Fibroblast of the aortic adventitia (primary cell): ENCODE measurements around the gene BRI3. TPM values are rescaled to one million over a fixed set of nuclear protein-coding genes. Genes with fewer than 3 reads are reported as not detected.

ENCODE experiments used
- DNase-seq: peaks from one replicate; pipeline ENCODE4 v3.0.0-alpha.2; 2010; ENCODE audit warnings: low read depth
- H3K4me3 ChIP-seq: 2 replicates; pipeline ENCODE4 v1.5.1; 2011; ENCODE audit warnings: low read depth, mild to moderate bottlenecking, control low read depth, low read length, moderate library complexity
- CTCF ChIP-seq: IDR thresholded peaks from 2 replicates; pipeline ENCODE4 v1.5.1; 2011; ENCODE audit warnings: mild to moderate bottlenecking, low read length, control low read depth, inconsistent platforms; ENCODE audit not compliant: insufficient read depth
- total RNA-seq: library from RNA; depleted of rRNA; stranded (reverse); fragments of >200 nt; gene quantifications from 2 replicates; pipeline ENCODE4 v1.2.3, GENCODE V29; 2012; ENCODE audit warnings: low replicate concordance

BRI3 gene
- total RNA-seq, 1 donor: 105 TPM

- DNase-seq: no peak
- H3K4me3 ChIP-seq: no peak overlapping the region
- no peak for TF ChIP-seq CTCF
These were observed 44.9 kb upstream of the BRI3 start for GRCh38 chr7:98236355-98237185.

GRCh38 chr7:98238076-98238475, 43.4 kb upstream of the BRI3 start:
- no peak for DNase-seq
- TF ChIP-seq CTCF: no peak
- H3K4me3 ChIP-seq: no peak overlapping the region

- no peak for TF ChIP-seq CTCF
- no peak overlapping the region for H3K4me3 ChIP-seq
- DNase-seq: no peak
These were observed 42.5 kb upstream of the BRI3 start for GRCh38 chr7:98238976-98239375.

GRCh38 chr7:98240961-98241673, 40.4 kb upstream of the BRI3 start:
- peak; percentile 36 for DNase-seq
- H3K4me3 ChIP-seq: no peak overlapping the region
- TF ChIP-seq CTCF: peak; percentile 78

GRCh38 chr7:98241674-98242241, 39.7 kb upstream of the BRI3 start:
- no peak overlapping the region for H3K4me3 ChIP-seq
- no peak for TF ChIP-seq CTCF
- DNase-seq: no peak

- DNase-seq: no peak
- no peak overlapping the region for H3K4me3 ChIP-seq
- TF ChIP-seq CTCF: no peak
These were observed 39.1 kb upstream of the BRI3 start for GRCh38 chr7:98242342-98242741.
